ENCODE results near the gene CLASP1.

The CLASP1 gene

GRCh38 chr2:121295911-121296650, 353.2 kb downstream of the CLASP1 start:
- DNase-seq (ENCODE audit: low read depth in 2 of 3, low spot score in 2 of 3), result no peak

- DNase-seq (ENCODE audit: low read depth in 2 of 3, low spot score in 2 of 3), result no peak
Observed at GRCh38 chr2:121294881-121295840, 354.1 kb downstream of the CLASP1 start.

- no peak for DNase-seq (ENCODE audit: low read depth in 2 of 3, low spot score in 2 of 3)
Observed at GRCh38 chr2:121293450-121294325, 355.6 kb downstream of the CLASP1 start.

GRCh38 chr2:121291251-121291580, 358.0 kb downstream of the CLASP1 start:
- no peak for DNase-seq (ENCODE audit: low read depth in 2 of 3, low spot score in 2 of 3)

- DNase-seq (ENCODE audit: low read depth in 2 of 3, low spot score in 2 of 3), result no peak
Observed at GRCh38 chr2:121289271-121289670, 360.0 kb downstream of the CLASP1 start.

- DNase-seq (ENCODE audit: low read depth in 2 of 3, low spot score in 2 of 3), result no peak
Observed at GRCh38 chr2:121288454-121289231, 360.6 kb downstream of the CLASP1 start.

GRCh38 chr2:121287956-121288355, 361.3 kb downstream of the CLASP1 start:
- no peak for DNase-seq (ENCODE audit: low read depth in 2 of 3, low spot score in 2 of 3)
